HG03442 (cell line): ENCODE results near the gene PRAMEF13.
"Not testable (repeated sequence)": the region's sequence is repeated elsewhere in the genome, so short reads cannot be mapped to it uniquely, and the experiment has no call there.

ENCODE experiments used
- ATAC-seq: cut with Tn5 transposase; IDR thresholded peaks from one replicate; pipeline ENCODE4 v1.9.1; 2021; ENCODE audit warnings: mild to moderate bottlenecking, moderate library complexity; ENCODE audit not compliant: unreplicated experiment

The PRAMEF13 gene

GRCh38 chr1:13201309-13201708 lies at the start of gene PRAMEF13:
TSS of gene PRAMEF13 (minus strand) at chr1:13201409. CDS start at chr1:13199589, 1,820 bp downstream.
- ATAC-seq: not testable (repeated sequence)

GRCh38 chr1:13247122-13247521 lies 45.9 kb upstream of the PRAMEF13 start:
- ATAC-seq: not testable (repeated sequence)

- not testable (repeated sequence) for ATAC-seq
These were observed 45.3 kb upstream of the PRAMEF13 start for GRCh38 chr1:13246554-13246871.

- ATAC-seq: not testable (repeated sequence)
These were observed 44.8 kb upstream of the PRAMEF13 start for GRCh38 chr1:13245841-13246553.

- not testable (repeated sequence) for ATAC-seq
These were observed 42.5 kb upstream of the PRAMEF13 start for GRCh38 chr1:13243536-13244263.

GRCh38 chr1:13239633-13240032 lies 38.4 kb upstream of the PRAMEF13 start:
- not testable (repeated sequence) for ATAC-seq

GRCh38 chr1:13237572-13237971 lies 36.4 kb upstream of the PRAMEF13 start:
- ATAC-seq: not testable (repeated sequence)

- not testable (repeated sequence) for ATAC-seq
These were observed 32.8 kb upstream of the PRAMEF13 start for GRCh38 chr1:13234057-13234456.

- not testable (repeated sequence) for ATAC-seq
These were observed 30.8 kb upstream of the PRAMEF13 start for GRCh38 chr1:13232056-13232455.

- not testable (repeated sequence) for ATAC-seq
These were observed 30.0 kb upstream of the PRAMEF13 start for GRCh38 chr1:13231061-13231750.

- ATAC-seq: not testable (repeated sequence)
These were observed 29.4 kb upstream of the PRAMEF13 start for GRCh38 chr1:13230601-13231000.

GRCh38 chr1:13230096-13230495 lies 28.9 kb upstream of the PRAMEF13 start:
- ATAC-seq: not testable (repeated sequence)

- ATAC-seq: no peak
These were observed 27.2 kb upstream of the PRAMEF13 start for GRCh38 chr1:13228343-13228781.

GRCh38 chr1:13227271-13228055 lies 26.3 kb upstream of the PRAMEF13 start:
- ATAC-seq: not testable (repeated sequence)

- ATAC-seq: not testable (repeated sequence)
These were observed 24.5 kb upstream of the PRAMEF13 start, which contains the start of gene PRAMEF18 for GRCh38 chr1:13225675-13226204. TSS of gene PRAMEF18 (minus strand) at chr1:13226154. CDS start at chr1:13226106, 48 bp downstream.

- ATAC-seq: no peak
These were observed 23.4 kb upstream of the PRAMEF13 start for GRCh38 chr1:13224480-13225060.

GRCh38 chr1:13222788-13223187 lies 21.6 kb upstream of the PRAMEF13 start:
- not testable (repeated sequence) for ATAC-seq

- not testable (repeated sequence) for ATAC-seq
These were observed 18.0 kb upstream of the PRAMEF13 start for GRCh38 chr1:13219203-13219602.

GRCh38 chr1:13216619-13217018 lies 15.4 kb upstream of the PRAMEF13 start:
- ATAC-seq: not testable (repeated sequence)

- ATAC-seq: not testable (repeated sequence)
These were observed 7.5 kb upstream of the PRAMEF13 start for GRCh38 chr1:13208712-13209111.
